GM23338 (cell line): ENCODE results near the gene ZGRF1. TPM values are rescaled to one million over a fixed set of nuclear protein-coding genes. Genes with fewer than 3 reads are reported as not detected.

Source experiments
- ATAC-seq: fragments of 200-7000 bp; cut with Tn5 transposase; 3 replicates; pipeline ENCODE4 v1.9.1; 2020
- DNase-seq: peaks from one replicate; pipeline ENCODE4 v3.0.0-alpha.2; 2015; ENCODE audit warnings: low spot score
- H2AFZ ChIP-seq: fragments of 200-600 bp; sonication (generic); 2 replicates; pipeline ENCODE4 v1.8.0; 2016; ENCODE audit warnings: antibody characterized with exemption, mild to moderate bottlenecking, moderate library complexity
- H3F3A ChIP-seq: fragments of 200-600 bp; sonication (generic); replicated peaks from 2 replicates; pipeline ENCODE4 v1.8.0; 2017; ENCODE audit warnings: antibody characterized with exemption, mixed run types, low read depth
- H3K27ac ChIP-seq: fragments of 200-600 bp; sonication (generic); 2 replicates; pipeline ENCODE4 v1.6.1; 2016; ENCODE audit warnings: low read depth
- H3K27me3 ChIP-seq: fragments of 200-600 bp; sonication (generic); 2 replicates; pipeline ENCODE4 v1.8.0; 2016; ENCODE audit warnings: mild to moderate bottlenecking, mixed run types, moderate library complexity; ENCODE audit not compliant: insufficient read depth
- H3K36me3 ChIP-seq: fragments of 200-600 bp; sonication (generic); 2 replicates; pipeline ENCODE4 v1.8.0; 2016; ENCODE audit warnings: mild to moderate bottlenecking; ENCODE audit not compliant: insufficient read depth
- H3K4me1 ChIP-seq: fragments of 200-600 bp; sonication (generic); 2 replicates; pipeline ENCODE4 v1.8.0; 2016; ENCODE audit warnings: mild to moderate bottlenecking, moderate library complexity; ENCODE audit not compliant: insufficient read depth
- H3K4me2 ChIP-seq: fragments of 200-600 bp; sonication (generic); 2 replicates; pipeline ENCODE4 v1.7.1; 2017; ENCODE audit warnings: mixed run types
- H3K4me3 ChIP-seq: fragments of 200-600 bp; sonication (generic); 2 replicates; pipeline ENCODE4 v1.6.1; 2016; ENCODE audit warnings: mixed run types
- H3K79me2 ChIP-seq: fragments of 200-600 bp; sonication (generic); replicated peaks from 2 replicates; pipeline ENCODE4 v1.8.0; 2017; ENCODE audit warnings: mild to moderate bottlenecking; ENCODE audit not compliant: insufficient read depth
- H3K9me2 ChIP-seq: fragments of 200-600 bp; sonication (generic); 2 replicates; pipeline ENCODE4 v1.8.0; 2017; ENCODE audit not compliant: insufficient read depth
- H4K20me1 ChIP-seq: fragments of 200-600 bp; sonication (generic); replicated peaks from 2 replicates; pipeline ENCODE4 v1.8.0; 2017; ENCODE audit warnings: mild to moderate bottlenecking; ENCODE audit not compliant: insufficient read depth
- H3K27ac Mint-ChIP-seq: 2 replicates; pipeline ENCODE4 v1.8.0; 2020; ENCODE audit warnings: inconsistent platforms, mild to moderate bottlenecking, moderate library complexity, mixed read lengths
- H3K27me3 Mint-ChIP-seq: 3 replicates; pipeline ENCODE4 v1.8.0; 2022; ENCODE audit warnings: low read depth, mild to moderate bottlenecking, moderate library complexity, mixed read lengths, inconsistent platforms; ENCODE audit not compliant: insufficient read depth, poor library complexity
- H3K36me3 Mint-ChIP-seq: 3 replicates; pipeline ENCODE4 v1.8.0; 2021; ENCODE audit warnings: low read depth, mild to moderate bottlenecking, inconsistent platforms, moderate library complexity, mixed read lengths
- H3K4me1 Mint-ChIP-seq: 3 replicates; pipeline ENCODE4 v1.8.0; 2020; ENCODE audit warnings: mild to moderate bottlenecking, inconsistent platforms, mixed read lengths
- H3K4me3 Mint-ChIP-seq: 3 replicates; pipeline ENCODE4 v1.8.0; 2021; ENCODE audit warnings: moderate library complexity, mild to moderate bottlenecking, inconsistent platforms, mixed read lengths
- H3K9me3 Mint-ChIP-seq: 3 replicates; pipeline ENCODE4 v1.8.0; 2020; ENCODE audit warnings: moderate library complexity, mild to moderate bottlenecking, inconsistent platforms, mixed read lengths
- CREB1 ChIP-seq: fragments of 250-450 bp; sonication (Bioruptor Pico); IDR thresholded peaks from 2 replicates; pipeline ENCODE4 v1.5.0; 2020; ENCODE audit warnings: low read depth, mild to moderate bottlenecking, moderate library complexity
- EZH2 ChIP-seq: fragments of 200-600 bp; sonication (generic); IDR thresholded peaks from one replicate; pipeline ENCODE4 v1.8.0; 2017; ENCODE audit warnings: antibody characterized with exemption, mild to moderate bottlenecking, low read depth; ENCODE audit not compliant: unreplicated experiment
- EZH2phosphoT487 ChIP-seq: fragments of 200-600 bp; sonication (generic); IDR thresholded peaks from one replicate; pipeline ENCODE4 v1.8.1; 2018; ENCODE audit warnings: antibody characterized with exemption; ENCODE audit not compliant: unreplicated experiment
- NANOG ChIP-seq: IDR thresholded peaks from 2 replicates; pipeline ENCODE4 v1.6.1; 2016; ENCODE audit warnings: antibody characterized with exemption, borderline replicate concordance
- POLR2AphosphoS5 ChIP-seq: IDR thresholded peaks from 2 replicates; pipeline ENCODE4 v1.6.1; 2016; ENCODE audit warnings: antibody characterized with exemption, low read depth
- ZNF114 ChIP-seq: fragments of 250-450 bp; sonication (Bioruptor Pico); IDR thresholded peaks from 2 replicates; pipeline ENCODE4 v1.5.0; 2020; ENCODE audit warnings: mild to moderate bottlenecking, moderate library complexity
- ZNF462 ChIP-seq: fragments of 250-450 bp; sonication (Bioruptor Pico); IDR thresholded peaks from 2 replicates; pipeline ENCODE4 v1.5.0; 2020; ENCODE audit warnings: mild to moderate bottlenecking, moderate library complexity
- polyA plus RNA-seq: library from polyadenylated mRNA; unstranded; fragments of >200 nt; fragmentation: Nextera tagmentation; extraction: Ambion mirVana; gene quantifications from 2 replicates; pipeline ENCODE4 v1.2.1, GENCODE V29; 2016
- total RNA-seq: library from RNA; depleted of rRNA; stranded (reverse); fragments of >200 nt; shearing (Covaris generic); gene quantifications from 2 replicates; pipeline ENCODE4 v1.2.3, GENCODE V29; 2014
- TF ChIP-seq, protein P1 (sequence below): IDR thresholded peaks from 2 replicates; pipeline ENCODE4 v1.6.1; 2016; ENCODE audit warnings: antibody characterized with exemption
- TF ChIP-seq, protein P2 (sequence below), 2 experiments: fragments of 200-600 bp in 1 of 2; sonication (generic) in 1 of 2; conservative IDR thresholded peaks; 2 replicates each; pipeline versions ENCODE4 v1.5.1 to v1.6.1; 2016 to 2017; ENCODE audit warnings: antibody characterized with exemption in 2 of 2, low read depth in 2 of 2, mild to moderate bottlenecking in 2 of 2, moderate library complexity in 1 of 2

Gene ZGRF1
- total and polyA plus RNA-seq, 2 experiments from 2014 or later, result 41.7 to 62.6 TPM

DNA sequence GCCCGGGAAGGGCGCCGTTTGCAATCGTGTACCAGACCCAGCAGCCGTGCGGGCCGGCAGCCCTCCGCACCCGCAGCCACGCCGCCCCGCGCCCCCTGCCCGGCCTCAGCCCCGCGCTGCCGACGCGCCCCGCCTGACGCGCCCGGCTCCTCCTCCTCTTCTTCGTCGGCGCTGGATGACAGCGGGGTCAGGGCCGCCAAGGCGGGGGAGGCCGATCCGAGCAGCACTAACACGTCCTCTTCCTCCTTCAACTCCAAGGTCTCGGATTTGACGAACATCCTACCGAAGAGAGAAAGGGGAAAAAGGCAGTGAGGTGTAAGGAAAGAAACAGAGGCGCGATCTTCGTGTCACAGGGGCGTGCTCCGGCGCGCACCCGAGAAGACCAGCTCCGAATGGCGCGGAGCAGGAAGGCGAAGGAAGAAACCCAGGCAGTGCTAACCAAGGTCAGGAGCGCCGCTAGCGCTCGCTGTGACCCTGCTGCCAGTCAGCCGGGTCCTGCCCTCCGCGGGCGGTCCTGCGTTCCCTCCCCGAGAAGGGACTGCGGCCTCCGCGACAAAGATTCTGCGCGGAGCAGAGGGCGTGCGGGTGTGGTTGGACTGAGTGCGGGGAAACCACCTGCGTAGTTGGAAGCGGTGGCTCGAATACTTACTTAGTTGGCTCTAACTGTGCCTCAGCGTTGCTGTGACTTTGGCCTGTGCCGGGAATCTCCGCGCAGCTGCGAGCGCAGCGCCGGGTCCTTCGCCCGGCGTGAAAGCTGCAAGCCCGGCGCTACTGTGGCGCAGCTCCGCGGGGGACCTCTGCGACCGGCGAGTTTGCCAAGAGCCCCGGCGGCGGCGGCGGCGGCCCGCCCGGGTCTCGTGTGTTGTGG lies 121.3 kb downstream of the ZGRF1 start:
- H3K36me3 ChIP-seq, result no peaks in the 10 kb centered on the region
- TF ChIP-seq ZNF462 (CRISPR knock-in tag) (no peak), CREB1 (0 out of 2 replicates have a peak, but pooled peaks have one; percentile 35), POLR2AphosphoS5 (no peak), ZNF114 (CRISPR knock-in tag) (no peak), EZH2 (peak; percentile 95), EZH2phosphoT487 (peak; percentile 87), NANOG (no peak)
- TF ChIP-seq, protein P1, sequence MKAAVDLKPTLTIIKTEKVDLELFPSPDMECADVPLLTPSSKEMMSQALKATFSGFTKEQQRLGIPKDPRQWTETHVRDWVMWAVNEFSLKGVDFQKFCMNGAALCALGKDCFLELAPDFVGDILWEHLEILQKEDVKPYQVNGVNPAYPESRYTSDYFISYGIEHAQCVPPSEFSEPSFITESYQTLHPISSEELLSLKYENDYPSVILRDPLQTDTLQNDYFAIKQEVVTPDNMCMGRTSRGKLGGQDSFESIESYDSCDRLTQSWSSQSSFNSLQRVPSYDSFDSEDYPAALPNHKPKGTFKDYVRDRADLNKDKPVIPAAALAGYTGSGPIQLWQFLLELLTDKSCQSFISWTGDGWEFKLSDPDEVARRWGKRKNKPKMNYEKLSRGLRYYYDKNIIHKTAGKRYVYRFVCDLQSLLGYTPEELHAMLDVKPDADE, result no peak
- TF ChIP-seq, protein P2, sequence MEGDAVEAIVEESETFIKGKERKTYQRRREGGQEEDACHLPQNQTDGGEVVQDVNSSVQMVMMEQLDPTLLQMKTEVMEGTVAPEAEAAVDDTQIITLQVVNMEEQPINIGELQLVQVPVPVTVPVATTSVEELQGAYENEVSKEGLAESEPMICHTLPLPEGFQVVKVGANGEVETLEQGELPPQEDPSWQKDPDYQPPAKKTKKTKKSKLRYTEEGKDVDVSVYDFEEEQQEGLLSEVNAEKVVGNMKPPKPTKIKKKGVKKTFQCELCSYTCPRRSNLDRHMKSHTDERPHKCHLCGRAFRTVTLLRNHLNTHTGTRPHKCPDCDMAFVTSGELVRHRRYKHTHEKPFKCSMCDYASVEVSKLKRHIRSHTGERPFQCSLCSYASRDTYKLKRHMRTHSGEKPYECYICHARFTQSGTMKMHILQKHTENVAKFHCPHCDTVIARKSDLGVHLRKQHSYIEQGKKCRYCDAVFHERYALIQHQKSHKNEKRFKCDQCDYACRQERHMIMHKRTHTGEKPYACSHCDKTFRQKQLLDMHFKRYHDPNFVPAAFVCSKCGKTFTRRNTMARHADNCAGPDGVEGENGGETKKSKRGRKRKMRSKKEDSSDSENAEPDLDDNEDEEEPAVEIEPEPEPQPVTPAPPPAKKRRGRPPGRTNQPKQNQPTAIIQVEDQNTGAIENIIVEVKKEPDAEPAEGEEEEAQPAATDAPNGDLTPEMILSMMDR (conservative IDR thresholded peaks at IDR 0.05; ENCODE audit: low read depth in 2 of 2), result no peak
- H3F3A ChIP-seq, result peaks cover 44% of the 10 kb centered on the region
- H2AFZ ChIP-seq, result peak overlapping the region; percentile 95
- peak overlapping the region; percentile 87 for H3K4me2 ChIP-seq
- H3K27me3 ChIP-seq, result peaks cover 100% of the 10 kb centered on the region
- no peaks in the 10 kb centered on the region for H3K9me2 ChIP-seq
- no peak overlapping the region for H3K27ac Mint-ChIP-seq
- peak overlapping the region; percentile 60 for H3K4me3 ChIP-seq
- no peaks in the 10 kb centered on the region for H3K79me2 ChIP-seq
- DNase-seq (peak; percentile 65), ATAC-seq (peak; percentile 9)
- peak overlapping the region; percentile 82 for H3K4me3 Mint-ChIP-seq
- peaks cover 62% of the 10 kb centered on the region for H3K4me1 ChIP-seq
- H3K27me3 Mint-ChIP-seq, result peaks cover 99% of the 10 kb centered on the region
- H3K27ac ChIP-seq, result no peak overlapping the region
- peaks cover 48% of the 10 kb centered on the region for H3K4me1 Mint-ChIP-seq
- peaks cover 3% of the 10 kb centered on the region; the same call in 2 of the 3 replicates for H3K9me3 Mint-ChIP-seq
- no peaks in the 10 kb centered on the region; the same call in 2 of the 3 replicates for H3K36me3 Mint-ChIP-seq
- peaks cover 40% of the 10 kb centered on the region for H4K20me1 ChIP-seq
